ENCODE results near the gene PBX3. TPM values are rescaled to one million over a fixed set of nuclear protein-coding genes. Genes with fewer than 3 reads are reported as not detected.

PBX3 gene
- total and polyA plus RNA-seq, 2 experiments from 2014 or later = 133 to 134 TPM

DNA sequence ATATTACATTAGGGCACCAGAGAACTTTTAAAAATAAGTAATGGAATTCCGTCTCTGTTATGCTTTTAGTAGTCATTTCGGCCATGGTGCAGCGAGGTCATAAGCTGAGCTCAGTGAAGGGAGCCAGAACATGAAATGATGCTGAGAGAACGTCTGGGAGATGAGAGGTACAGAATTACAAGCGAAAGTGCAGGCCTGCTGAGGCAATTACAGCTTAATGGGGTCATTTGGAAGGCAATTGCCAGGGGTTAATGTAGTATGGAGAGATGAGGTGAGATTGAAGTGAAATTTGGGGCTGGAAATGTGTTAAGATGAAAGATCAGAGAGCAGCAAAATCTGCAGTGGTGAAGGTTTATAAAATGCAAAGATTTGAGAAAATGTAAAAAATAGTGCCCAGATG lies 96.5 kb downstream of the PBX3 start:
- DNase-seq (ENCODE audit: low read depth in 1 of 2, low spot score in 1 of 2) = peak; percentile 6 to 42
- Histone ChIP-seq H3K4me3 (no peak overlapping the region), H3K4me1 (ENCODE audit: low read depth) (peaks cover 16% of the 10 kb centered on the region), H3K27me3 (no peaks in the 10 kb centered on the region), H3K27ac (no peak overlapping the region), H3K36me3 (no peaks in the 10 kb centered on the region), H3K9me3 (ENCODE audit: low read depth) (no peaks in the 10 kb centered on the region)
- TF ChIP-seq, protein P1, sequence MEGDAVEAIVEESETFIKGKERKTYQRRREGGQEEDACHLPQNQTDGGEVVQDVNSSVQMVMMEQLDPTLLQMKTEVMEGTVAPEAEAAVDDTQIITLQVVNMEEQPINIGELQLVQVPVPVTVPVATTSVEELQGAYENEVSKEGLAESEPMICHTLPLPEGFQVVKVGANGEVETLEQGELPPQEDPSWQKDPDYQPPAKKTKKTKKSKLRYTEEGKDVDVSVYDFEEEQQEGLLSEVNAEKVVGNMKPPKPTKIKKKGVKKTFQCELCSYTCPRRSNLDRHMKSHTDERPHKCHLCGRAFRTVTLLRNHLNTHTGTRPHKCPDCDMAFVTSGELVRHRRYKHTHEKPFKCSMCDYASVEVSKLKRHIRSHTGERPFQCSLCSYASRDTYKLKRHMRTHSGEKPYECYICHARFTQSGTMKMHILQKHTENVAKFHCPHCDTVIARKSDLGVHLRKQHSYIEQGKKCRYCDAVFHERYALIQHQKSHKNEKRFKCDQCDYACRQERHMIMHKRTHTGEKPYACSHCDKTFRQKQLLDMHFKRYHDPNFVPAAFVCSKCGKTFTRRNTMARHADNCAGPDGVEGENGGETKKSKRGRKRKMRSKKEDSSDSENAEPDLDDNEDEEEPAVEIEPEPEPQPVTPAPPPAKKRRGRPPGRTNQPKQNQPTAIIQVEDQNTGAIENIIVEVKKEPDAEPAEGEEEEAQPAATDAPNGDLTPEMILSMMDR (IDR thresholded peaks at IDR 0.05; ENCODE audit: low read depth, low read length) = no peak

DNA sequence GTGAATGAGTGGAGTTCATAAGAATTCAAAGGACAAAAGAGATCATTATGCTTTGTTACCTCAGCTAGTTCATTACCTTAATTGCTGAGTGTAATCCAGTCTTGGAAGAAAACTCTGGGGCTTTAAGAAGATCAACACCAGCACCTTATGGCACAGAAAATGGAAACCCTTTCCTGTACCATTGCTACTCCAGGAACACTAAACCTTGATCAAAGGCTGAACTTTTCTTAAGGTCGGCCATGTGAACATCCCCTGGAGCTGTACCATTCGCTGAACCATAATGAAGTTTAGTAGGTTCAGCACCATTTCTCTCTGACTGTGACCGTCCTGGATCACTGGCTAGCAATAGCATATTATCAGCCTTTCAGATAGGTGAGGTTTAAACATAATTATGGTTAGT lies 97.4 kb downstream of the PBX3 start:
- TF ChIP-seq, protein P1 (IDR thresholded peaks at IDR 0.05; ENCODE audit: low read depth, low read length) = no peak
- Histone ChIP-seq H3K36me3 (no peaks in the 10 kb centered on the region), H3K27ac (no peak overlapping the region), H3K27me3 (no peaks in the 10 kb centered on the region), H3K4me1 (ENCODE audit: low read depth) (peaks cover 16% of the 10 kb centered on the region), H3K9me3 (ENCODE audit: low read depth) (no peaks in the 10 kb centered on the region), H3K4me3 (no peak overlapping the region)
- DNase-seq (ENCODE audit: low read depth in 1 of 2, low spot score in 1 of 2) = no peak

DNA sequence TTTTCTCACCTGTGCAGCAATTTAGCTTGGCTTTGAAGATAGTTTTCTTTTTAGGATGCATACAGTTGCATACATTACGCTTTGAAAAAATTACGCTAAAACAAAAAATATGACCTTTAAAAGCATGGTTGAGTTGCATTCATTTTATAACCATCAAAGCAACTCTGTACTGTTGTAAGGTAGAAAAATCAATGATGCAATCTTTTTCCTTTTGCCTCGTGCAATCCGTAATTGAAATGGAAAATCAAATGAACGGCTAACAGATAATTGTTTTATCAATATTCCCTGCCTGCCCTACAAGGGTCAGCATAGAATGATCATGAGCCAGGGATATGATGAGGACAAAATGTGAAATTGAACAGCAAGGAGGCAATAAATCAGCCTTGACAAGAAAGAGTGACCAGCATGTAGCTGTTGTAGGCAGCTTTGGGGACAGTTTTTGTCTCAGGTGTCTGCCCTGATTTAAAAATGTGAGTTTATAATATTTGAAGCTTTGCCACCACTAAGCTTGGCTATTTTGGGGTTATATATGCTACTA lies 98.2 kb downstream of the PBX3 start:
- no peaks in the 10 kb centered on the region for H3K27me3 ChIP-seq
- H3K4me3 ChIP-seq = no peak overlapping the region
- peaks cover 16% of the 10 kb centered on the region for H3K4me1 ChIP-seq (ENCODE audit: low read depth)
- TF ChIP-seq, protein P1 (IDR thresholded peaks at IDR 0.05; ENCODE audit: low read depth, low read length) = no peak
- no peak for DNase-seq (ENCODE audit: low read depth in 1 of 2, low spot score in 1 of 2)
- no peaks in the 10 kb centered on the region for H3K9me3 ChIP-seq (ENCODE audit: low read depth)
- H3K27ac ChIP-seq = no peak overlapping the region
- H3K36me3 ChIP-seq = no peaks in the 10 kb centered on the region

DNA sequence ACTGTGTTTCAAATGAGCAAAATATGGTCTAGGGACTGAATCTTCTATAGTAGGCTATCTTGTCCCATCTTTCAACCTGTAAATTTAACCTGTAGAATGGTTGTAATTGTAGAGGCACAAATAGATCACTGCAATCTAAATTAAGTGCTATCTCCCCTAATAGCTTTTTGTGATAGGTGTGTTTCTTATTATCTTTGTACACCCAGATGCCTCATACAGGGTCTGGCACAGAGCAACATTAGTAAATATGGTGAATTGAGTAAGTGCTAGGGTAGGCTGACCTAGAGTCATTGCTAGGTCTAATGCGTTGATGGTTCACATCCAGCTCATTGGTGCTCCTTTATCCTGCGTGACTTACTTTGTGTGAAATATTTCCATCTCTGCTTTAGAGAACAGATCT lies 100.6 kb downstream of the PBX3 start:
- DNase-seq (ENCODE audit: low read depth in 1 of 2, low spot score in 1 of 2) = no peak
- H3K36me3 ChIP-seq = no peaks in the 10 kb centered on the region
- peaks cover 5% of the 10 kb centered on the region for H3K4me1 ChIP-seq (ENCODE audit: low read depth)
- TF ChIP-seq, protein P1 (IDR thresholded peaks at IDR 0.05; ENCODE audit: low read depth, low read length) = no peak
- no peak overlapping the region for H3K4me3 ChIP-seq
- H3K27me3 ChIP-seq = no peaks in the 10 kb centered on the region
- no peaks in the 10 kb centered on the region for H3K9me3 ChIP-seq (ENCODE audit: low read depth)
- H3K27ac ChIP-seq = no peak overlapping the region

DNA sequence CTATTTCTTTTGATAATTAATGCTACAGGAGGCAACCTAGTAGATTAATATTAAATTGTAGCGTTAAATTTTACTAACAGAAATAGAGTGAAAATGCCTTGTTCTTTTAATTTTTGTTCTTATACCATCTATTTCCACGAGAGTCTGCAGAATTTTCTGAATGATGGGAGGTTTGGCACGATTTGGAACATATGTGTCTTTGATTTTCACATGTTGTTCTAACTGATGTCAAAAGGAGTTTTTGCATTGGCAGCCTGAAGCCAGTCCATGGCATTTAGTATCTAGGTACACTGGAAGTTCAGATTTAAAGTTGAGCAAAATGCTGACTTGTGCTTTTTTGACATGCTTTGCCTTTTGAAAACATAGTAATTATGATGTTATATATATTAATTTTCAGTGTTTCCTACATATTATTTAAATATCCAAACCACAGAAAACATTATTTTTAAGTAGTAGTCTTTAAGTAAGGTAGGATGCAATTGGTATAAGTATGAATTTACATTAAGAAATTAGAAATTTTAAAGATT lies 103.0 kb downstream of the PBX3 start:
- H3K36me3 ChIP-seq = no peaks in the 10 kb centered on the region
- no peak overlapping the region for H3K27ac ChIP-seq
- no peak overlapping the region for H3K4me3 ChIP-seq
- peaks cover 8% of the 10 kb centered on the region for H3K4me1 ChIP-seq (ENCODE audit: low read depth)
- H3K9me3 ChIP-seq (ENCODE audit: low read depth) = no peaks in the 10 kb centered on the region
- no peaks in the 10 kb centered on the region for H3K27me3 ChIP-seq
- TF ChIP-seq, protein P1 (IDR thresholded peaks at IDR 0.05; ENCODE audit: low read depth, low read length) = no peak
- DNase-seq (ENCODE audit: low read depth in 1 of 2, low spot score in 1 of 2) = no peak
